Measurements from ENCODE around the gene VPS35L.

Gene VPS35L

DNA sequence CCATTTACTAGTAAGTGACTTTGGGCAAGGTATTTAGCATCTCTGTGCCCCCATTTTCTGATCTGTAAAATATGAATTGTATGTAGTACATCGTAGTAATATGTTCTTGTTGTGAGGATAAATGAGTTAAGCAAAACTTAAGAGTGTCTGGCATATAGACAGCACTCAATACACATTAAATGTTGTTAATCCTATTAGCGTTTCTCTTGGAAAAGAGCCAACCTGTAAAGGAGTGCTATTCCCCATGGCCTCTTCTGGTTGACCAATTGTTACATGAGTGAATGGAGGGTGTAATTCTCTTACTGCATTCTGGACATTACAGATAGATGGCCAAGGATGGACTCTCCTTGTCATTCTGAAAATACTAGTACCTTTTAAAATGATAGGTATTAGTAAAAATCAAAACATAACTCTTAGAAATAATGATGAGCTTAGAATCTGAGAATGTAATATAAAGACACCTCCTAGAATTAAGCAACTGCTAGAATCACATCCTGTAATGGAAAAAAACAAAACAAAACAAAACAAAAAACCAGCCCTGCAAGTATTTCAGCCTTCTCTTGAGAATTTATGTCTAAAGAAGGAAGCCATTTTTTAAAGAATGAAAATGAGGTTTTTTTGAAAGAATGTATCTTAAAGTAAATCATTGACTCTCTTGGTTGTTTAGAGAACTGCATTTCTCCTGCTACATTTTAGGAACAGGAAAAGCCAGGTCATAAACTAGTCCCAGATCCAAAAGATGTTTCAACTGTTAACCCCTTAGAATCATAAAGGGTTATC, 193.1 kb downstream of the VPS35L start:
- no peaks in the 10 kb centered on the region for H3K4me1 ChIP-seq (ENCODE audit: control insufficient read depth, insufficient read depth, low read length)
- no peak overlapping the region for H3K4me2 ChIP-seq (ENCODE audit: low read length)
- H3K9me3 ChIP-seq (replicated peaks; ENCODE audit: low read length) = no peaks in the 10 kb centered on the region
- H3K4me3 ChIP-seq (ENCODE audit: low read length) = no peak overlapping the region
- no peak overlapping the region for H3K9ac ChIP-seq (ENCODE audit: low read depth, low read length)
- H3K27me3 ChIP-seq (ENCODE audit: control insufficient read depth, insufficient read depth, low read length) = no peaks in the 10 kb centered on the region
- no peaks in the 10 kb centered on the region for H3K36me3 ChIP-seq (ENCODE audit: insufficient read depth, low read length)

DNA sequence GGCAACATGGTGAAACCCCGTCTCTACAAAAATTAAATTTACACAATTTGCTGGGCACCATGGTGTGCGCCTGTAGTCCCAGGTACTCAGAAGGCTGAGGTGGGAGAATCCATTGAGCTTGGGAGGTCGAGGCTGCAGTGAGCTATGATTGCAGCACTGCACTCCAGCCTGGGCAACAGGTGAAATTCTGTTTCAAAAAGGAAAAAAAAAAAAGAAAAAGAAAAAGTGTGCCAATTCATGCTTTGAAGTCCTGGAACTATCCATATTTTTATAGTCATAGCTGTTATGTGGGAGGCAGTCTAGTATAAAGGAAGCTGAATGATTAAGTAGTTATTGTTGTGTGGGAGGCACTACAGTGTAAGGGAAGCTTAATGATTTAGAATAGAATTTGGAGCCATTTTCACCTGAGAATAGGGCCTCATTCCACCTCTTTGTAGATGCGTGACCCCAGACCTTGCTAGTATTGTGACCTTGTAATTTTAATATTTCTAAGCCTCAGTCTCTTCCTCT, 194.1 kb downstream of the VPS35L start:
- H3K36me3 ChIP-seq (ENCODE audit: insufficient read depth, low read length) = no peaks in the 10 kb centered on the region
- H3K4me2 ChIP-seq (ENCODE audit: low read length) = no peak overlapping the region
- H3K27me3 ChIP-seq (ENCODE audit: control insufficient read depth, insufficient read depth, low read length) = no peaks in the 10 kb centered on the region
- no peak overlapping the region for H3K9ac ChIP-seq (ENCODE audit: low read depth, low read length)
- no peak overlapping the region for H3K4me3 ChIP-seq (ENCODE audit: low read length)
- no peaks in the 10 kb centered on the region for H3K9me3 ChIP-seq (replicated peaks; ENCODE audit: low read length)
- H3K4me1 ChIP-seq (ENCODE audit: control insufficient read depth, insufficient read depth, low read length) = peaks cover 6% of the 10 kb centered on the region

Measured in skeletal muscle satellite cell (primary cell).